K562 (cell line): ENCODE results near the gene NMUR1. TPM values are rescaled to one million over a fixed set of nuclear protein-coding genes. Genes with fewer than 3 reads are reported as not detected.

Experiments used
- ATAC-seq: fragments of 200-7000 bp; cut with Tn5 transposase; 3 replicates; pipeline ENCODE4 v1.9.1; 2020; ENCODE audit warnings: moderate library complexity
- BruUV-seq: library from RNA; stranded (reverse); fragments of 400-500 nt; replicated peaks from 2 replicates; lab custom pipeline; 2021; lab: Mats Ljungman, UMichigan
- CTCF ChIA-PET: fragments of 300-600 bp; formaldehyde crosslinking; extraction: SDS; loops from one replicate; lab custom pipeline; 2021; ENCODE audit warnings: low intra/inter-chr PET ratio; lab: Yijun Ruan, JAX
- POLR2A ChIA-PET: fragments of 300-600, 350-650 bp; sonication (Branson Sonifier 250); formaldehyde crosslinking; extraction: SDS; loops from one replicate; lab custom pipeline; 2021; ENCODE audit warnings: antibody characterized with exemption, inconsistent platforms; lab: Yijun Ruan, JAX
- DNase-seq, 4 experiments: peaks; one replicate each; pipeline versions ENCODE4 v3.0.0 to v3.0.0-alpha.2; 2011 to 2018; ENCODE audit warnings: low spot score in 3 of 4, mixed read lengths in 3 of 4; ENCODE audit errors: extremely low read depth in 1 of 4
- FAIRE-seq: peaks from 2 replicates; lab custom pipeline; 2011; peaks lifted over from hg19 to GRCh38; lab: Jason Lieb, UNC
- H2AFZ ChIP-seq: 2 replicates; pipeline ENCODE4 v1.6.0; 2011; ENCODE audit warnings: low read depth, low read length, control low read depth, inconsistent platforms
- H3K27ac ChIP-seq: fragments of 200-600 bp; 3 replicates; pipeline ENCODE4 v1.8.0; 2011; ENCODE audit warnings: low read depth, mild to moderate bottlenecking, control low read depth, inconsistent platforms, low read length, moderate library complexity, mixed read lengths; ENCODE audit errors: extremely low read depth
- H3K27me3 ChIP-seq, 2 experiments: fragments of 300-600 bp in 1 of 2; 2 replicates in 1 of 2; 3 replicates in 1 of 2; pipeline versions ENCODE4 v1.6.0 to v1.8.0; 2011; ENCODE audit warnings: inconsistent platforms in 2 of 2, low read length in 2 of 2, mild to moderate bottlenecking in 1 of 2, mixed read lengths in 1 of 2, moderate library complexity in 1 of 2; ENCODE audit not compliant: control insufficient read depth in 2 of 2, insufficient read depth in 2 of 2
- H3K36me3 ChIP-seq: fragments of 300-600 bp; 3 replicates; pipeline ENCODE4 v1.8.0; 2011; ENCODE audit warnings: mild to moderate bottlenecking, low read length, inconsistent platforms; ENCODE audit not compliant: control insufficient read depth, insufficient read depth
- H3K4me1 ChIP-seq, 2 experiments: fragments of 200-600 bp in 1 of 2; replicated peaks in 1 of 2; 2 replicates in 1 of 2; 3 replicates in 1 of 2; pipeline versions ENCODE4 v1.5.1 to v1.8.0; 2011; ENCODE audit warnings: inconsistent platforms in 2 of 2, low read length in 2 of 2, mild to moderate bottlenecking in 1 of 2, mixed read lengths in 1 of 2, moderate library complexity in 1 of 2; ENCODE audit not compliant: control insufficient read depth in 2 of 2, insufficient read depth in 2 of 2
- H3K4me2 ChIP-seq: 2 replicates; pipeline ENCODE4 v1.6.1; 2011; ENCODE audit warnings: low read length, control low read depth, inconsistent platforms, mixed read lengths; ENCODE audit not compliant: insufficient read depth
- H3K4me3 ChIP-seq: fragments of 200-600 bp; sonication (generic), shearing (Covaris generic); 2 replicates; pipeline ENCODE4 v1.5.1; 2016; ENCODE audit warnings: control low read depth, inconsistent platforms
- H3K79me2 ChIP-seq: fragments of 200-600 bp; 3 replicates; pipeline ENCODE4 v1.8.0; 2011; ENCODE audit warnings: low read length, inconsistent platforms; ENCODE audit not compliant: control insufficient read depth, insufficient read depth
- H3K9ac ChIP-seq, 2 experiments: 2 replicates each; pipeline versions ENCODE4 v1.6.0 to v1.6.1; 2011; ENCODE audit warnings: low read depth in 2 of 2, low read length in 2 of 2, control low read depth in 1 of 2, inconsistent platforms in 1 of 2, mild to moderate bottlenecking in 1 of 2, mixed read lengths in 1 of 2; ENCODE audit not compliant: insufficient read depth in 1 of 2
- H3K9me1 ChIP-seq: one replicate; pipeline ENCODE4 v1.6.0; 2011; ENCODE audit warnings: inconsistent platforms, mild to moderate bottlenecking, low read length, moderate library complexity; ENCODE audit not compliant: control insufficient read depth, insufficient read depth
- H3K9me3 ChIP-seq: replicated peaks from 2 replicates; pipeline ENCODE4 v1.5.1; 2011; ENCODE audit warnings: low read depth, low read length, inconsistent platforms; ENCODE audit not compliant: control insufficient read depth, insufficient read depth
- H4K20me1 ChIP-seq: replicated peaks from 2 replicates; pipeline ENCODE4 v1.6.1; 2011; ENCODE audit warnings: low read length, inconsistent platforms, mixed read lengths; ENCODE audit not compliant: control insufficient read depth, insufficient read depth
- BRCA1 ChIP-seq, 2 experiments: fragments of 450-650 bp in 1 of 2; sonication (generic) in 1 of 2; formaldehyde crosslinking in 1 of 2; IDR thresholded peaks; 2 replicates each; pipeline versions ENCODE4 v1.5.0 to v1.6.1; 2017 to 2020; ENCODE audit warnings: mild to moderate bottlenecking in 1 of 2, missing genetic modification reagents in 1 of 2
- BRD9 ChIP-seq: fragments of 450-650 bp; IDR thresholded peaks from 2 replicates; pipeline ENCODE4 v1.6.1; 2018; ENCODE audit warnings: low read depth; ENCODE audit not compliant: partially characterized antibody
- ELF4 ChIP-seq: fragments of 450-650 bp; formaldehyde crosslinking; IDR thresholded peaks from 2 replicates; pipeline ENCODE4 v1.4.0; 2022; ENCODE audit warnings: missing genetic modification characterization
- HDAC2 ChIP-seq: fragments of 450-650 bp; IDR thresholded peaks from 2 replicates; pipeline ENCODE4 v1.6.1; 2016; ENCODE audit warnings: mild to moderate bottlenecking
- HDAC6 ChIP-seq: IDR thresholded peaks from 2 replicates; pipeline ENCODE4 v1.6.1; 2012; ENCODE audit warnings: low read depth, mild to moderate bottlenecking, control low read depth, inconsistent platforms, low read length, moderate library complexity
- MXD1 ChIP-seq: fragments of 250-450 bp; sonication (Bioruptor Pico); IDR thresholded peaks from 2 replicates; pipeline ENCODE4 v1.8.0; 2021; ENCODE audit warnings: borderline replicate concordance, mild to moderate bottlenecking, moderate library complexity; ENCODE audit not compliant: poor library complexity, severe bottlenecking
- MYBL2 ChIP-seq, 2 experiments: fragments of 450-650 bp in 1 of 2; sonication (generic) in 1 of 2; formaldehyde crosslinking in 1 of 2; IDR thresholded peaks; 2 replicates each; pipeline versions ENCODE4 v1.6.1 to v1.8.1; 2017 to 2022; ENCODE audit warnings: borderline replicate concordance in 1 of 2, inconsistent platforms in 1 of 2, low read depth in 1 of 2, mild to moderate bottlenecking in 1 of 2, missing genetic modification reagents in 1 of 2, moderate library complexity in 1 of 2
- NR3C1 ChIP-seq: sonication (generic); formaldehyde crosslinking; IDR thresholded peaks from 2 replicates; pipeline ENCODE4 v1.8.1; 2022; ENCODE audit warnings: missing genetic modification reagents
- RBM22 ChIP-seq: fragments of 200-400 bp; formaldehyde crosslinking; IDR thresholded peaks from 2 replicates; pipeline ENCODE4 v1.6.1; 2018; ENCODE audit warnings: low read length, low read depth; ENCODE audit not compliant: poor library complexity, severe bottlenecking
- TAF1 ChIP-seq: IDR thresholded peaks from 2 replicates; pipeline ENCODE4 v1.6.1; 2011; ENCODE audit warnings: mild to moderate bottlenecking, low read length, moderate library complexity; ENCODE audit not compliant: insufficient read depth, control insufficient read depth, severe bottlenecking; ENCODE audit errors: extremely low read depth
- ZNF184 ChIP-seq: sonication (generic); formaldehyde crosslinking; IDR thresholded peaks from 2 replicates; pipeline ENCODE4 v1.5.0; 2020; ENCODE audit warnings: missing genetic modification reagents
- ZNF274 ChIP-seq: IDR thresholded peaks from 2 replicates; pipeline ENCODE4 v1.6.1; 2011; ENCODE audit warnings: low read depth, mild to moderate bottlenecking, low read length, moderate library complexity, borderline replicate concordance
- ZNF57 ChIP-seq: fragments of 450-650 bp; formaldehyde crosslinking; IDR thresholded peaks from 2 replicates; pipeline ENCODE4 v1.4.0; 2020; ENCODE audit warnings: mild to moderate bottlenecking, moderate library complexity
- WGBS: fragments of 100-300 bp; shearing (Covaris generic); methylation state at CpG from one replicate; pipeline ENCODE4 v1.1.6; 2016; ENCODE audit warnings: low coverage, mixed read lengths; ENCODE audit not compliant: insufficient coverage; ENCODE audit errors: missing lambda C conversion rate; 5-methylcytosine and 5-hydroxymethylcytosine counted together
- in situ Hi-C: fragments of 300-500 bp; cut with MboI; formaldehyde crosslinking; loops from 4 replicates; pipeline ENCODE4 v1.15.0; 2018; ENCODE audit warnings: inconsistent platforms, mixed read lengths
- intact Hi-C: fragments of 100-400 bp; cut with micrococcal nuclease; formaldehyde crosslinking; loops from 2 replicates; pipeline ENCODE4 v1.14.2; 2022
- polyA plus RNA-seq, 8 experiments: library from polyadenylated mRNA; depleted of rRNA in 4 of 8; stranded (reverse) in 5 of 8; unstranded in 3 of 8; fragments of >200 nt; fragmentation: Nextera tagmentation in 2 of 8; fragmentation: Illumina TruSeq in 1 of 8; extraction: Ambion mirVana in 2 of 8; extraction: Trizol in 1 of 8; gene quantifications; 2 replicates each; pipeline versions ENCODE4 v1.2.1 to v1.2.3, GENCODE V29; 2011 to 2014; ENCODE audit warnings: inconsistent platforms in 1 of 8, missing spikeins in 1 of 8
- total RNA-seq, 7 experiments: library from RNA; depleted of rRNA in 6 of 7; stranded (reverse); fragments of >200 nt in 6 of 7; fragmentation: Illumina TruSeq in 2 of 7; extraction: Trizol in 2 of 7; gene quantifications; 2 replicates each; pipeline versions ENCODE4 v1.2.1 to v1.2.3, GENCODE V29; 2011 to 2021; ENCODE audit warnings: low replicate concordance in 1 of 7
- TF ChIP-seq, protein P1 (sequence below): fragments of 250-450 bp; sonication (Bioruptor Pico); IDR thresholded peaks from 2 replicates; pipeline ENCODE4 v1.4.0; 2020; ENCODE audit warnings: mild to moderate bottlenecking, moderate library complexity, borderline replicate concordance
- TF ChIP-seq, protein P2 (sequence below): fragments of 450-650 bp; IDR thresholded peaks from 2 replicates; pipeline ENCODE4 v1.6.1; 2016
- TF ChIP-seq, protein P3 (sequence below): sonication (generic); formaldehyde crosslinking; IDR thresholded peaks from 2 replicates; pipeline ENCODE4 v1.8.0; 2023; ENCODE audit warnings: mild to moderate bottlenecking, missing genetic modification reagents

Gene NMUR1
- total and polyA plus RNA-seq, 9 of the 15 experiments (the other 6 are each of a cell fraction or from before 2014, with no cell fraction given): 0.01 to 0.27 (median 0.15) TPM

DNA sequence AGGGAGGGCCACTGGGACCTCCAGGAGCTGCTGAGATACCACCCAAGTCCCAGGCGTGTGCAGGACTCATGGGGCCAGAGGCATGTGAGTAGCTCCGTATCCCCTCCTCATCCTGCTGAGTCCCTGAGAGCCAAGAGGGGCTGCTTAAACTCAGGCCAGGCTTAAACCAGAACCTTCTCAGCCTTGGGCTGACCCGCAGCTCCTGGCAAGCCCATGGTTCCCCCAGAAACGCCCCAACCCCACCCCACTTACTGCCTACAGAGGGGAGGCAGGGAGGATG is 2.5 kb upstream of the NMUR1 start:
- WGBS: 43% methylated on average over 1 of the region's 4 CpGs
- H3K9me3 ChIP-seq: no peaks in the 10 kb centered on the region
- TF ChIP-seq ZNF274 (no peak), RBM22 (no peak), ZNF184 (CRISPR knock-in tag) (no peak), HDAC6 (no peak), NR3C1 (CRISPR knock-in tag) (no peak), TAF1 (no peak), BRD9 (no peak), MXD1 (CRISPR knock-in tag) (no peak), HDAC2 (no peak), BRCA1 (IDR thresholded peaks at IDR 0.05) (no peak), BRCA1 (CRISPR knock-in tag; IDR thresholded peaks at IDR 0.05) (no peak), ELF4 (no peak), MYBL2 (IDR thresholded peaks at IDR 0.05; ENCODE audit: low read depth) (no peak), MYBL2 (CRISPR knock-in tag; IDR thresholded peaks at IDR 0.05; ENCODE audit: borderline replicate concordance) (no peak), ZNF57 (no peak)
- TF ChIP-seq, protein P1, sequence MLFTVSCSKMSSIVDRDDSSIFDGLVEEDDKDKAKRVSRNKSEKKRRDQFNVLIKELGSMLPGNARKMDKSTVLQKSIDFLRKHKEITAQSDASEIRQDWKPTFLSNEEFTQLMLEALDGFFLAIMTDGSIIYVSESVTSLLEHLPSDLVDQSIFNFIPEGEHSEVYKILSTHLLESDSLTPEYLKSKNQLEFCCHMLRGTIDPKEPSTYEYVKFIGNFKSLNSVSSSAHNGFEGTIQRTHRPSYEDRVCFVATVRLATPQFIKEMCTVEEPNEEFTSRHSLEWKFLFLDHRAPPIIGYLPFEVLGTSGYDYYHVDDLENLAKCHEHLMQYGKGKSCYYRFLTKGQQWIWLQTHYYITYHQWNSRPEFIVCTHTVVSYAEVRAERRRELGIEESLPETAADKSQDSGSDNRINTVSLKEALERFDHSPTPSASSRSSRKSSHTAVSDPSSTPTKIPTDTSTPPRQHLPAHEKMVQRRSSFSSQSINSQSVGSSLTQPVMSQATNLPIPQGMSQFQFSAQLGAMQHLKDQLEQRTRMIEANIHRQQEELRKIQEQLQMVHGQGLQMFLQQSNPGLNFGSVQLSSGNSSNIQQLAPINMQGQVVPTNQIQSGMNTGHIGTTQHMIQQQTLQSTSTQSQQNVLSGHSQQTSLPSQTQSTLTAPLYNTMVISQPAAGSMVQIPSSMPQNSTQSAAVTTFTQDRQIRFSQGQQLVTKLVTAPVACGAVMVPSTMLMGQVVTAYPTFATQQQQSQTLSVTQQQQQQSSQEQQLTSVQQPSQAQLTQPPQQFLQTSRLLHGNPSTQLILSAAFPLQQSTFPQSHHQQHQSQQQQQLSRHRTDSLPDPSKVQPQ (CRISPR knock-in tag): no peak
- TF ChIP-seq, protein P2, sequence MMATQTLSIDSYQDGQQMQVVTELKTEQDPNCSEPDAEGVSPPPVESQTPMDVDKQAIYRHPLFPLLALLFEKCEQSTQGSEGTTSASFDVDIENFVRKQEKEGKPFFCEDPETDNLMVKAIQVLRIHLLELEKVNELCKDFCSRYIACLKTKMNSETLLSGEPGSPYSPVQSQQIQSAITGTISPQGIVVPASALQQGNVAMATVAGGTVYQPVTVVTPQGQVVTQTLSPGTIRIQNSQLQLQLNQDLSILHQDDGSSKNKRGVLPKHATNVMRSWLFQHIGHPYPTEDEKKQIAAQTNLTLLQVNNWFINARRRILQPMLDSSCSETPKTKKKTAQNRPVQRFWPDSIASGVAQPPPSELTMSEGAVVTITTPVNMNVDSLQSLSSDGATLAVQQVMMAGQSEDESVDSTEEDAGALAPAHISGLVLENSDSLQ: no peak
- TF ChIP-seq, protein P3, sequence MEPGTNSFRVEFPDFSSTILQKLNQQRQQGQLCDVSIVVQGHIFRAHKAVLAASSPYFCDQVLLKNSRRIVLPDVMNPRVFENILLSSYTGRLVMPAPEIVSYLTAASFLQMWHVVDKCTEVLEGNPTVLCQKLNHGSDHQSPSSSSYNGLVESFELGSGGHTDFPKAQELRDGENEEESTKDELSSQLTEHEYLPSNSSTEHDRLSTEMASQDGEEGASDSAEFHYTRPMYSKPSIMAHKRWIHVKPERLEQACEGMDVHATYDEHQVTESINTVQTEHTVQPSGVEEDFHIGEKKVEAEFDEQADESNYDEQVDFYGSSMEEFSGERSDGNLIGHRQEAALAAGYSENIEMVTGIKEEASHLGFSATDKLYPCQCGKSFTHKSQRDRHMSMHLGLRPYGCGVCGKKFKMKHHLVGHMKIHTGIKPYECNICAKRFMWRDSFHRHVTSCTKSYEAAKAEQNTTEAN (CRISPR knock-in tag): no peak
- H3K79me2 ChIP-seq: no peaks in the 10 kb centered on the region
- no peak overlapping the region for H3K4me3 ChIP-seq
- BruUV-seq: no TSS peak
- ChIA-PET CTCF (no interaction called here), POLR2A (interaction anchor here (1.0 kb wide), 1 partner anchor 13 kb away, joined by 3 read pairs; no protein-coding TSS in a partner anchor)
- intact Hi-C loops: no loop called here
- no peaks in the 10 kb centered on the region for H3K9me1 ChIP-seq
- FAIRE-seq (no peak), DNase-seq (no peak), ATAC-seq (no peak)
- peaks cover 0 to 16% of the 10 kb centered on the region in 2 experiments; a peak in 2 of 5 replicates for H3K27me3 ChIP-seq
- in situ Hi-C loops: no loop called here
- H3K9ac ChIP-seq: no peak overlapping the region
- H4K20me1 ChIP-seq: no peaks in the 10 kb centered on the region
- H3K4me1 ChIP-seq: peaks cover 0 to 21% of the 10 kb centered on the region in 2 experiments; a peak in 2 of 5 replicates
- no peak overlapping the region for H3K4me2 ChIP-seq
- H2AFZ ChIP-seq: no peak overlapping the region
- H3K36me3 ChIP-seq: no peaks in the 10 kb centered on the region
- no peak overlapping the region for H3K27ac ChIP-seq
